ENCODE measurements around the gene DMGDH. TPM values are rescaled to one million over a fixed set of nuclear protein-coding genes. Genes with fewer than 3 reads are reported as not detected.

Gene DMGDH
- polyA plus RNA-seq = 0.10 and 0.48 TPM in 2 replicates

GRCh38 chr5:79069488-79070349, at the start of gene DMGDH, which contains the start of gene BHMT2:
TSS of gene DMGDH (minus strand) at chr5:79069674. CDS start at chr5:79069620, 54 bp downstream.
TSS of gene BHMT2 (plus strand) at chr5:79069767. CDS start at chr5:79069783, 16 bp downstream.

GRCh38 chr5:79111387-79111959, 42.0 kb upstream of the DMGDH start, which contains the start of gene BHMT:
TSS of gene BHMT (plus strand) at chr5:79111809. CDS start at chr5:79111886, 77 bp downstream.

GRCh38 chr5:78985116-78985724, 84.3 kb downstream of the DMGDH start, which contains the start of gene ARSB:
TSS of gene ARSB (minus strand) at chr5:78985310. CDS start at chr5:78985248, 62 bp downstream.

Other genes starting within 250 kb of the DMGDH start
- 7.3 and 8.7 TPM in 2 replicates for gene ARSB, start 84.4 kb downstream of the DMGDH start, polyA plus RNA-seq
- not detected in 2 replicates for gene BHMT2, start 93 bp upstream of the DMGDH start, polyA plus RNA-seq
- gene BHMT, start 42.1 kb upstream of the DMGDH start, polyA plus RNA-seq = 1.4 TPM in 1 of 2 replicates, not detected in the other
- 9.4 and 11.8 TPM in 2 replicates for gene JMY, start 166.5 kb upstream of the DMGDH start, polyA plus RNA-seq

All from Purkinje cell (primary cell).